LHCN-M2 (cell line): Measurements from ENCODE around the gene APC2. TPM values are rescaled to one million over a fixed set of nuclear protein-coding genes. Genes with fewer than 3 reads are reported as not detected.

ENCODE experiments used
- DNase-seq: peaks from one replicate; pipeline ENCODE4 v3.0.0-alpha.2; 2012; ENCODE audit warnings: low read depth
- total RNA-seq: library from RNA; depleted of rRNA; stranded (reverse); fragments of >200 nt; gene quantifications from 2 replicates; pipeline ENCODE4 v1.2.3, GENCODE V29; 2014

The APC2 gene
- total RNA-seq, 1 experiment from 2014 or later = 0.11 TPM

DNA sequence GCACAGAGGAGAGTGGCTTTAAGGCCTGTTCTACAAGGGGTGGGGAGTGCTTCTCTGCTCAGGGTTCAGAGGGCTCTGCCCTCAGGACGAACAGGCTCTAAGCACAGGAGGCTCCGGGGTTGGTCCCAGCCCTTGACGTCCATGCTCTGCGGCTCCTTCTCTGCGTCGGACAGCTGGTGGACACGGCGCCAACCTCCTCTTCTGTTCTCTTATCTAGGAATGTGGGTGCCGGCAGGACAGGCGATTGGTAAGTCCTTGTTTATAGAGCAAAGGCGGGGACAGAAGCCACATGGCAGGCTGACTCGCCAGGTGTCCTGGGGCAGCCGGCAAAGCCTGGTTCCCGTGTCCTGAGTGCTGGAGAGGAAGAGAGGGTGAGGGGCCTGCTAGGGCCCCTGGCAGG, 20.2 kb upstream of the APC2 start:
- no peak for DNase-seq

DNA sequence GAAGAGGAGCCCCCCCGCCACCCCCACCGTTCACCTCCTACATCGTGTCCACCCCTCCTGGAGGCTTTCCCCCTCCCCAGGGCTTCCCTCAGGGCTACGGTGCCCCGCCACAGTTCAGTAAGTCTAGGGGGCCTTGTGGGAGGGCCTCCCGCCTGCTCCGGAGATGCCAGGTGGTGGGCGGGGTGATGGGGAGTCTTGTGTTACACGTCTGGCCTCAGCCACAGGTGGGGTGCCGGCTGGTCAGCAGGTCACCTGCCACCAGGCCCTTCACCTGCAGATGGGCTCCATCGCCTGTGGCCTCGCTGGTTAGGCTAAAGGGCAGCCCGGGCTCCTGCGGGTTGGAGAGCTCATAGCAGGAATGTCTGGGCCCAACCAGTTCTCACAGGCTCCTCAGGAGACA, 19.7 kb upstream of the APC2 start:
- no peak for DNase-seq

DNA sequence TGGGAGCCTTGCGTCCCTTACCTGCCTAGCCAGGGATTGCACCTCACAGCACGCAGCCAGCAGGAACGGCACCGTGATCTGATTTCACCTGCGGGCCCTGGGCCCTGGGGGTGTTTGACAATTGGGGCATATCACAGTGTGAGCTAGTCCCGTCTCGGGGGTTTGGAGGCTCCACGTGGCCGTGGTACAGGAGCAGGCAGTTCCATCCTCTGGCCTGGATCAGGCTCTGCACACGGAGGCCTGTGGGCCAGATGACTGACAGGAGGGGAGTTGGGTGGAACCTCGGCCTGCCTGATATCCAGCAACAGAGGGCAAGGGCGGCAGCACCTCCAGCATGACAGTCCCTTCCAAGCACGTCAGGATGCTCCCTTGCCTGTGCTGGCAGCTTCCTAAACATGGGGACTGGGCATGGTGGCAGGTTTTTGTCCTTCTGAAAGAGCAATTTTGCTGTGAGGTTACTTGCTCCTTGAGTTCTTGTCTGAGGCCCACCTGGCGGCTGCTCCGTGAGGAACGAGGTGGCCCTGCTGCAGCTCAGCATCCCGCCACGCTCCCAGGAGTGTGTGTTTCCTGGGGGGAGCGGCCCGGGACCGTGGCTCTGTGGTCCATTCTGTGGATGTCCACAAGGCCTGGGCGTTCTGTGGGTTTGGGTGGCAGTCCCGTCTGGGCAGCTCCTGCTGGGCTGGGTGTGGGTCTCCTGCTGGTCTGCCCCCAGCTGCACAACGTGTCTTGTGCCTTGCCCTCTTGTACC, 18.0 kb upstream of the APC2 start:
- no peak for DNase-seq

DNA sequence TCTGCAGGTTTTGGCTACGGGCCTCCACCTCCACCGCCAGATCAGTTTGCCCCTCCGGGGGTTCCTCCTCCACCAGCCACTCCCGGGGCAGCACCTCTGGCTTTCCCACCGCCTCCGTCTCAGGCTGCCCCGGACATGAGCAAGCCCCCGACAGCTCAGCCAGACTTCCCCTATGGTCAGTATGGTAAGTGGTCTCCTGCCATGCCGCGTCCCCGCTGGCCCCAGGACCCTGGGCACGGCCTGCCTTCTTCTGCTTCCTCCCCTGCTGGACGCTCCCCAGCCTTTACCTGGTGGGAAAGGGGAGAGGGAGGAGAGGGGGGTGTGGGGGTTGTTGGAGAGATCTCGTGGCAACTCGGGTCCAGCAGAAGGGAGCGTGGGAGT, 17.4 kb upstream of the APC2 start:
- DNase-seq = no peak

DNA sequence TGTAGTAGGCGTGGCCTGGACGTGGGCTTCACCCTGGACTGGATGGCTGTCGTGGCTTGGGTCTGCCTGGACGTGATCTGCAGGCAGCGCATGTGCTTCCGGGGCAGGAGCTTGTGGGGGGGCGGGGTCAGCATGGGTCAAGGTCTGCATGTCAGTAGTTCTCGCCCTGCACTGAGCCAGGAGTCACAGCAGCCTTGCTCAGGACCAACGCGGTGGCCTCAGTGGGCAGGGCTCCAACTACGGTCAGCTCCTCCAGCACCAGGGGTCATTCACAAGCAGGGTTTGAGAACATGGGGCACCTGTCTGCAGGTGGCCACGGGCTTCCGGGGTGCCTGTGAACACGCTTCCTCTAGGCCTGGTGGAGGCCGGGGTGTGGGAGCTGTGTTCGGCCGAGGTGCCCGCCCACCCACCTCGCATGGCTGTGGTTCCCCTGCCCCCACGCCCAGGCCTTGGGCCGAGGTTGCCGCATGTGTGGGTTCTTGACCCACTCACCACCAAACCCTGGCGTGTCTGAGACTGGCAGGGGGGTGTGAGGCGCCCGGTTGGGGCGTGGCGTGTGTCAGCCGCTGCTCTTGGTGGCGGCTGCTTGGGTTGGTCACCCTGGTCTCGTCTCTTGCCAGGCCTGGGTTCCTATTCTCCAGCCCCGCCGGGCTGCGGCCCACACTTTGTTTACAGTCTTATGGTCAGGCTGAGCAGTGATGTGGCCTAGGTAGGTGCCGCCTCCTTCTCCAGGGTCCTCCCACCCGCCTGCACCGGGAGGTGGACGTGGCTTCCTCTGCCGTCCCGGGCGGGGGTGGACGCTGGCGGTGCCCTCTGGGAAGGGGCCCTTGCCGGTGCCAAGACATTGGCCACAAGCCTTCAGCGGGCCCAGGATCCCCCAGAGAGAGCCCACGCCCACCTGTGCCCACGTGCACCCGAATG, 16.5 kb upstream of the APC2 start:
- DNase-seq = no peak

DNA sequence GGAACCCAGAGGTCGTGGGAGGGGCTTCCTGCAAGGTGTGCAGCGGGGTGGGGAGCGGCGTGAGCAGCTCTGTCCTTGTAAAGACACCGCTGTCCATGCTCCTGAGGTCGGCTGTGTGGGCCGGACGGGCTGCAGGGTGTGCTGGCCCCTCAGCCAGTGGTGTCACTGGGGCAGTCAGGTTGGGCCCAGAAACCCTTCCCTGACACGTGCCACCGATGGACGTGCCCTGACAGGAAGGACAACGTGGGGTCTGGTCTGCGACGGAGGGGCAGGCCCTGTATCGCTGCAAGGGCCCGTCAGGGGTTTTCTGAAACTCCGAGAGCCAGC, 15.9 kb upstream of the APC2 start:
- no peak for DNase-seq

DNA sequence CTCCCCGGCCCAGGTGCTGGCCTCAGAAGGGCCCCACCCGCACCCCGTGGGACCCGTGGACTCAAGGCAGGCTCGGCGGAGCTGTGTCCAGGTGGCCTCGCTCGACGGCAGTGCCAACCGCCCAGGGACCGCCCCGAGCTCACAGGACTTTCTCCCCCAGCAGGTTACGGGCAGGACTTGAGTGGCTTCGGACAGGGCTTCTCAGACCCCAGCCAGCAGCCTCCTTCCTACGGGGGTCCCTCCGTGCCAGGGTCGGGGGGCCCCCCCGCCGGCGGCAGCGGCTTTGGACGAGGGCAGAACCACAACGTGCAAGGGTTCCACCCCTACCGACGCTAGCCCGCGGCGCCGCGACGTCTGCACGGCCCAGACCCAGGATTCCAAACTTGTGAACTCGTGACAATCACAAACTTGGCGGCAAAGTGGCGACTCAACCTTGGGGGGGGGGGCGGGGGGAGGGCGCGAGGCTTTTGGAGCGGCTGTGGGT, 15.3 kb upstream of the APC2 start:
- DNase-seq = no peak

DNA sequence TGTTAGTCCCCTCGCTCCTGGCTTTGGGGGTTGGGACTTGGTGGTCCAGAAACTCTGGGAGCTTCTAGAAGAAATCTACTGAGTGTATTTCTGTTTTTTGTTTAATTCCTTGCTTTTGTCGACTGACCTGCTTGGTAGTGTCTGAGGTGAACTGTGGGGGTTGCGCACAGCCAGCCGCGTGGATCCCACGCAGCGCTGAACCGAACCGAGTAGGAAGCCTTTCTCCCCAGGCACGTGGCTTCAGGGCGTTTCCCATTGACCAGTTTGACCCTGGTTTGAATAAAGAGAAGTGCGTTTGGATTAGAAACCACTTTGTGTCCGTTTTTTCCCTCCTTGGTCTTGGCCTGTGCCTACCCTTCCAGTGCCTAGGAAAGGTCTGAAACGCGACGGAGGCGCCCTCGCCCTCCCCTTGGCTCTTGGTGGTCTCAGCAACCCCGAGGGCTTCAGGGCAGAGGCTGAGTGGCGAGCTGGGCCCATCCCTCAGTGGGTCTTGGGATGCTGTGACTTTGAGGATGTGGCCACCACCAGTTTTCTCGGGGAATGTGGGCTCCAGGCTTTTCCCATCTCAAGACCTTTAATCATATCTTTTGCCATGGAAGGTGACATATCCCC, 14.4 kb upstream of the APC2 start:
- no peak for DNase-seq

DNA sequence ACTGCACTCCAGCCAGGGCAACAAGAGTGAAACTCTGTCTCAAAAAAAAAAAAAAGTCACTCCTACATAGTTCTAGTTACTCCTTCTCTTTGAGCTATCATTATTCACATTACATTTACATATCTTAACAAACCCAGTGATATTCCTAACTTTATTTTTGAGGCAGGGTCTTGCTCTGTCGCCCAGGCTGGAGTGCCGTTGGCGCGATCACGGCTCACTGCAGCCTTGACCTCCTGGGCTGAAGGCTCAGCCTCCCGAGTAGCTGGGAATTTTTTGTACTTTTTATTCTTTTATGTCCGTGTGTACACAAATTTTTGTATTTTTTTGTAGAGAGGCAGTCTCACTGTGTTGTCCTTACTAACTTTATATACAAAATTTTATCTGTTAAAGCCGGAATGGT, 12.3 kb upstream of the APC2 start:
- DNase-seq = no peak

DNA sequence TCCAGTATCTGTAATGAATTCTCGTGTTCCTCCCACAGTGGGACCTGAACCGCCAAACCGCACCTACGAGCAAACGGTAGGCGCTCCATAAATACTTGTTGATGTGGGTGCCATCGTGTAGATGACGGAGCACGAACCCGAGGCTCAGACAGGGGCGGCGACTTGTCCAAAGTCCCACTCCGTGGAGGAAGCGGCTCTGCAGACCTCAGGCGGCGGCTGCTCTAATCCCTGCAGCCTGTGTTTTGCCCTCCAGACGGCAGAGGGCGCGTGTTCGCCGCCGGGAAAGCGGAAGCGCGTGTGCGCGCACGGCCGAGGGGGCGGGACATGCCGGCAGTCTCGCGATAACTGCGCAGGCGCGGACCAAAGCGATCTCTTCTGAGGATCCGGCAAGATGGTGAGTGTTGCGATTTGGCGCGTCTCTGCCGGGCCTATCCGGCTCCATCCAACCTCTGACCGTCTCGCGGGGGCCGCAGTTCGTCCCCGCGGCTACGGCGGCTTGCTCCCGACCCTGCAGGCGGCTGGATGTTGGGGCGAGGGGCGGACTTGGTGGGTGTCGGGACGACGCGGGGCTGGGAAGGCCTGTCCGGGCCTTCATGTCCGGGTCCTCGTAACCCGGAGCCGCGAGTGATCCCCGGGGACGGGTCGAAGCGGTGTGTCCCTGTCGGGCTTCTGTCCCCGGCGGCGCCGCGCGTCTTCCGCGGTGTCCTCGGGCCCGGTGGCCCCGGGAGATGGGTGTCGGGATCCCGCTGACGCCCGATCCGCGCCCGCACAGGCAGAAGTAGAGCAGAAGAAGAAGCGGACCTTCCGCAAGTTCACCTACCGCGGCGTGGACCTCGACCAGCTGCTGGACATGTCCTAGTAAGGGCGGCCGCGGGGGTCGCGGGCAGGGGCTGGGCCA, 11.6 kb upstream of the APC2 start, which contains the start of gene RPS15:
Gene RPS15, plus strand, starts transcription at position 362 of the 898 bp plus-strand sequence. Its CDS starts 30 bp downstream, at position 392.
- DNase-seq = peak; percentile 90

DNA sequence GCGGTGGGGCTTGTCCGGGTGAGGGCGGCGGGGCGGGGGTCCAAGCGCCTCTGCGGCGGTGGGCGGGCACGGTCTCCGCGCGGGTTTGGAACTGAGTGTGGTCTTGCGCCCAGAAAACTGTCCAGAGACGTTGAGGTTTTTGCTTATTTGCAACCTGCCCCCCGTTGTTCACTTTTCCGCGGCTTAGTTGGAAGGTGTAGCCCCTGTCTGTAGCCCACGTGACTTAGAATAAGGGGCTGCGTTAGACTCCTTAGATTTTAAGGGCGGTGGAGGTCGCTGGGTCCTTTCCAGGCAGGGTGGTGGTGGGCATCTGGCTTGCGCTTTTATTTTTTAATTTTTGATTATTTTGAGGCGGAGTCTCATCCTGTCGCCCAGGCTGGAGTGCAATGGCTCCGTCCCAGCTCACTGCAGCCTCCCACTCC, 11.0 kb upstream of the APC2 start:
- DNase-seq = no peak

DNA sequence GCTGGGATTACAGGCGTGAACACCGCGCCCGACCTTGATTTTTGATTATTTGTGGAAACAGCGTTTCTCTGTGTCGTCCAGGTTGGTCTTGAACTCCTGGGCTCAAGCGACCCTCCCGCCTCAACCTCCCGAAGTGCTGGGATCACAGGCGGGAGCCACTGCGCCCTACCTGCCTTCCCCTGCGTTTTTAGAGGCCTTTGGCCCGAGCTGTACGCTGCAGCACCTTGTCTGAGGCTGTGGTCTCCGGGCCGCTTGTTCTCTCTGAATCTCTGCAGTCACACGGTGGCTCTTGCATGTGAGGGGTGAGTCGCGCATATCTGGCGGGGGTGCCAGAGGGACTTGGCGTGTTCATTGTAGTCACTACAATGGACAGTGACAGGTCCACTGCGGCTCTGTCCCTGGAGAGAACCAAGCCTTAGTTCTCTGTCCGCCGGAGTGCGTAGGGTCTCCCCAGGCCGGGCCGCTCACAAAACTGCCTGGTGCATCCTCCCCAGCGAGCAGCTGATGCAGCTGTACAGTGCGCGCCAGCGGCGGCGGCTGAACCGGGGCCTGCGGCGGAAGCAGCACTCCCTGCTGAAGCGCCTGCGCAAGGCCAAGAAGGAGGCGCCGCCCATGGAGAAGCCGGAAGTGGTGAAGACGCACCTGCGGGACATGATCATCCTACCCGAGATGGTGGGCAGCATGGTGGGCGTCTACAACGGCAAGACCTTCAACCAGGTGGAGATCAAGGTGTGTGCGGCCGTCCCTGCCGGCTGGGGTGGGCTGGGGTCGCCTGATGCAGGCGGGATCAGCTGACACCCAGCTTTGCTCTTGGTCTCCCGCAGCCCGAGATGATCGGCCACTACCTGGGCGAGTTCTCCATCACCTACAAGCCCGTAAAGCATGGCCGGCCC, 10.2 kb upstream of the APC2 start:
- DNase-seq = peak; percentile 50

DNA sequence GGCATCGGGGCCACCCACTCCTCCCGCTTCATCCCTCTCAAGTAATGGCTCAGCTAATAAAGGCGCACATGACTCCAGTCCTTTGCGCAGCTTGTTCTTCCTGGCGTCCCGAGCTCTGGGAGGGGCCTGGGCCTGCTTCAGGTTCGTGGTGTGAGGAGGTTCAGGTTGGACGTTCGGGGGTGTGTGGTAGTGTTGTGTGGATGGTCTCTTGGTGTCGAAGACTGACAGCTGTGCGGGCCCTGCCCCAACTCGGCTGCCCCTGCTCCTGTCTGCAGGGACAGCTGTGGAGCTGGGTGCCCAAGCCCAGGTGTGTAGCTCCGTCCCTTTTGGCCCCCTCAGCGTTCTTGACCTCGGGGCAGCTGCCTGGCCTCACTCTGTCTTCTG, 9.5 kb upstream of the APC2 start:
- no peak for DNase-seq

DNA sequence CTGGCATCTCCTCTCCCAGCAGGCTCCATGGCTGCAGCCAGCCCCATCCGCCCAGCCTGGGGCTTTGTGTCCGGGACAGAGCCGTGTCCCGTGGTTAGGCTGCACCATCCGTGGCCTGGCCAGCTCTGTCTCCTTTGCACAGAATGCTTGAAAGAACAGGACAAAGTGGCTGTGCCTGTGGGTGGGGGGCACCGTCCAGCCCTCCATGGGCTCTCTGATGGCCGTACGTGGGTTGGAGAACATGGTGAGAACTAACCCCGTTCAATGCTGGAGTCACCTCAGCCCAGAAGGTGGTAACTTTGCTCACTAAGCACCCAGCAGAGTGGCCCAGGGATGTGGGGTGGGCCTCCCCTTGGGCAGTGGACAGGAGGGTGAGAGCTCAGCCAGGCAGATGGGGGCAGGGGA, 8.9 kb upstream of the APC2 start:
- DNase-seq = no peak

DNA sequence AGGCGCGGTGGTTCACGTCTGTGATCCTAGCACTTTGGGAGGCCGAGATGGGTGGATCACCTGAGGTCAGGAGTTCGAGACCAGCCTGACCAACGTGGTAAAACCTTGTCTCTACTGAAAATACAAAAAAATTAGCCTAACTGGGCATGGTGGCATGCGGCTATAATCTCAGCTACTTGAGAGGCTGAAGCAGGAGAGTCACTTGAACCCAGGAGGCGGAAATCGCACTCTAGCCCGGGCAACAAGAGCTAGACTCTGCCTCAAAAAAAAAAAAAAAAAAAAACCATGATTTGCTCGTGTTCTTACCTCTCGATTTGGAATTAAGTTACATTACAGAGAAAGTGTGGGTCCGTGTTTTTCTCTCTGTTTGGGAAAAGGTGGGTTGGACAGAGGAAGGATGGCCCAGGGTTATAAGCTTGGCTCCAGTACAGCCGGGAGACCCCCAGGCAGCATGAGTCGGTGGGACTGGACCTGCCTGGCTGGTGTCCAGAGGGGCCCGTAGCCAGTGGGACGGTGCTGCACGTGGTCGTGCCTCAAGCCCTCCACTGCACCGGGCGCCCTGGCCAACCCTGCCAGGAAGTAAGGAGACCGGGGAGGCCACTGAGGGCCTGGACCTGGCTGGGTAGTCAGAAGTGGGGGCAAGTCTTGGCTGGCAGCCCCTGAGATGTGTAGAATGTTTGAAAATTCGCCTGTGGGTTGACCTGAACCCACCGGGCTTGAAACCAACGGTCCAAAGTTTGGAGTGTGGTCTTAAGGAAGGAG, 8.1 kb upstream of the APC2 start:
- no peak for DNase-seq

DNA sequence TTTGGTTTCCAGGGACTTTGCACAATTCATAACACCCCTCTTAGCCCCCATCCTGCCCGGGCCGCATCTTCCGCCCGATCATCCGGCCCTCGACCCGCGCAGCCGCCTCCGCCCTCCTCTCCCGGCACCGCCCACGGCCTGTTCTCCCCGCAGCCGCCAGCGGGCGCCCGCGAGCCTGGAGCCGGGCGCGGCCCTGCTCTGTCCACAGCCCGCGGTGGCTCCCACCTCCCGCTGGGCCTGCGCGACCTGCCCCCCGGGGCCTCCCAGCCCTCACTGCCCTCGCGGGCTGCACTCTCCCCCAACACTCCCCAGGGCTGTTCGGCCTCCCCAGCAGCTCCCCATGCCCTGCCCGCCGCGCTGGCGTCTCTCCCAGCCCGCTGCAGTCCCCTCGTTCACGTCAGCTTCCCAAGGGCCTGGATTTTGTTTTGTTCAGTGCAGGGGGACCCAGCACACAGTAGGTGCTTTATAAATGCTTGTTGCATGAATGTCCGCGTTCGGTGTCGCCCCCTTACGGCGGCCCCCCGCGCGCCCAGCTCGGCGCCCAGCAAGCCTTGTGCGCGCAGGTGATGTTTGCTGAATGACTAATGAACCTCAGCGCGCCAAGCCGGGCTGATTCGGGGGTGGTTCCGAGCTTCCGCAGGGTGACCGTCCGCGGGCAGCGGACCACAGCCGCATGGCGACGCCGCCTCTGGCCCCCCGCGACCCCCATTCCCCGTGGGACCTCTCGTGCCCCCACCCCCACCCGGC, 4.6 kb upstream of the APC2 start:
- DNase-seq = peak; percentile 47

DNA sequence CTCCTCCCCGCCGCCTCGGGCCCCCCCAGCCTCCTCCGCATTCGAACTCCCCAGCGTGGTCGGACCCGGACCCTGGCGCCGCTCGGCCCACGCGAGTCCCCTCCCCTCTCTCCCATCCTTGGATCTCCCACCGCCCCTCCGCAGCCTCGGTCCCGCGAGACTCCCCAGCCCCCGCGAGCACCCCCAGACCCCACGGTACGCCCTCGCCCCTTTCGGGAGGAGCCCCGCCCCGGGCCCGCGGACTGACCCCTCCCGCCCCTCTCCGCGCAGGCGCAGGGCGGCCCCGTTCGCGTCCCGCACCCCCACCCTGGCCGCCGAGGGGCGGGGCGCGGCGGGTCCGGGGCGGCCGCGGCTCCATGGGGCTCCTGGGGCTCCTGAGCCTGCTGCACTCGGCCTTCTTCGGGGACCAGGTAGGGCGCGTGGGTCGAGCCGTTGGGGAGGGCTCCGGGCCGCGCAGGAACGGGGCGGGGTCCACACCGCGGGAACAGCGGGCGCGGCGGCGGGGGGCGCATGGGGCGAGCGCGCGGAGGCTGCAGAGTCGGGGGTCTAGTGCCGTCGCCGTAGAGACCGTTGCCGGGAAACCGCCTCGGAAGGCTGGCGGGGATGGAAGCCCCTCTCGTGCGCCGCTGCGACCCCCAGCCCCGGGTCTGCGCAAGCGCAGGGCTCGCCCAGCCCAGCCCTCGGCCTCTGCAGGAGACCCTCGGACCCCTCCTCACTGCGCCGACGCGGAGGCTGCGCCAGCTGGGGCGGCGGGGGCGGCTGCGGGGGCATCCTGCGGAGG, 3.8 kb upstream of the APC2 start:
- no peak for DNase-seq
